ENCODE data around the gene NAA25.

- TF ChIP-seq CTCF (IDR thresholded peaks at IDR 0.05; ENCODE audit: insufficient read depth, low read length, poor library complexity, severe bottlenecking): no peak
- TF ChIP-seq EZH2phosphoT487 (conservative IDR thresholded peaks at IDR 0.05; ENCODE audit: low read length): no peak
Observed at GRCh38 chr12:111998015-111998414, 110.6 kb downstream of the NAA25 start.
